CD8-positive, alpha-beta memory T cell (primary cell): ENCODE measurements around the gene CORO1C. TPM values are rescaled to one million over a fixed set of nuclear protein-coding genes. Genes with fewer than 3 reads are reported as not detected.
A peak's percentile ranks its signal among the peaks of the same experiment; 100 is the strongest.

ENCODE experiments used
- CTCF ChIA-PET: fragments of 350-600 bp; sonication (Branson Sonifier 250); formaldehyde crosslinking; loops from one replicate; lab custom pipeline; 2021; ENCODE audit warnings: antibody characterized with exemption; lab: Charles Lee
- POLR2A ChIA-PET: fragments of 350-600 bp; sonication (Branson Sonifier 250); formaldehyde crosslinking; loops from one replicate; lab custom pipeline; 2021; ENCODE audit warnings: antibody characterized with exemption; lab: Charles Lee
- DNase-seq, 5 donors: peaks; one replicate each; pipeline versions ENCODE4 v3.0.0 to v3.0.0-alpha.2; 2020 to 2022; ENCODE audit warnings: mixed read lengths in 1 of 5
- H3K27ac ChIP-seq: one replicate; pipeline ENCODE4 v1.7.0; 2013; ENCODE audit warnings: low read depth, mild to moderate bottlenecking, low read length, moderate library complexity
- H3K27me3 ChIP-seq: 2 replicates; pipeline ENCODE4 v1.7.0; 2013; ENCODE audit warnings: low read length, mild to moderate bottlenecking; ENCODE audit not compliant: insufficient read depth, poor library complexity, severe bottlenecking
- H3K36me3 ChIP-seq: 2 replicates; pipeline ENCODE4 v1.7.0; 2013; ENCODE audit warnings: mild to moderate bottlenecking, low read length, moderate library complexity; ENCODE audit not compliant: insufficient read depth
- H3K4me1 ChIP-seq: 2 replicates; pipeline ENCODE4 v1.7.0; 2013; ENCODE audit warnings: mild to moderate bottlenecking, low read length, moderate library complexity; ENCODE audit not compliant: insufficient read depth
- H3K4me3 ChIP-seq: 2 replicates; pipeline ENCODE4 v1.7.0; 2013; ENCODE audit warnings: mild to moderate bottlenecking, low read length
- H3K9me3 ChIP-seq: 2 replicates; pipeline ENCODE4 v1.7.0; 2013; ENCODE audit warnings: mild to moderate bottlenecking, low read length
- H3K27ac Mint-ChIP-seq, 8 donors: one replicate each; pipeline ENCODE4 v1.8.0; 2020 to 2021; ENCODE audit warnings: mixed read lengths in 8 of 8, mild to moderate bottlenecking in 6 of 8, inconsistent platforms in 3 of 8, moderate library complexity in 3 of 8
- H3K27me3 Mint-ChIP-seq, 2 donors: one replicate each; pipeline ENCODE4 v1.8.0; 2020 to 2021; ENCODE audit warnings: mixed read lengths in 2 of 2, mild to moderate bottlenecking in 1 of 2, moderate library complexity in 1 of 2
- H3K36me3 Mint-ChIP-seq, 3 donors: one replicate each; pipeline ENCODE4 v1.8.0; 2020 to 2021; ENCODE audit warnings: mixed read lengths in 3 of 3, inconsistent platforms in 1 of 3, mild to moderate bottlenecking in 1 of 3
- H3K4me1 Mint-ChIP-seq, 3 donors: one replicate each; pipeline ENCODE4 v1.8.0; 2020 to 2021; ENCODE audit warnings: mixed read lengths in 3 of 3, inconsistent platforms in 1 of 3, mild to moderate bottlenecking in 1 of 3
- H3K4me3 Mint-ChIP-seq, 7 donors: one replicate each; pipeline ENCODE4 v1.8.0; 2020 to 2021; ENCODE audit warnings: mixed read lengths in 7 of 7, mild to moderate bottlenecking in 6 of 7, moderate library complexity in 4 of 7, inconsistent platforms in 2 of 7
- H3K9me3 Mint-ChIP-seq, 5 donors: one replicate each; pipeline ENCODE4 v1.8.0; 2020 to 2022; ENCODE audit warnings: mixed read lengths in 5 of 5, mild to moderate bottlenecking in 3 of 5, moderate library complexity in 2 of 5, inconsistent platforms in 1 of 5
- polyA plus RNA-seq: library from polyadenylated mRNA; unstranded; fragments of 300-500 nt; fragmentation: Illumina TruSeq; gene quantifications from one replicate; pipeline ENCODE4 v1.2.3, GENCODE V29; 2021
- total RNA-seq, 2 experiments: library from RNA; stranded (reverse); gene quantifications; one replicate each; pipeline ENCODE4 v1.2.3, GENCODE V29; 2021

CORO1C gene
- total and polyA plus RNA-seq, 3 experiments from 2014 or later: 10.5 to 49.1 (median 45.8) TPM

DNA sequence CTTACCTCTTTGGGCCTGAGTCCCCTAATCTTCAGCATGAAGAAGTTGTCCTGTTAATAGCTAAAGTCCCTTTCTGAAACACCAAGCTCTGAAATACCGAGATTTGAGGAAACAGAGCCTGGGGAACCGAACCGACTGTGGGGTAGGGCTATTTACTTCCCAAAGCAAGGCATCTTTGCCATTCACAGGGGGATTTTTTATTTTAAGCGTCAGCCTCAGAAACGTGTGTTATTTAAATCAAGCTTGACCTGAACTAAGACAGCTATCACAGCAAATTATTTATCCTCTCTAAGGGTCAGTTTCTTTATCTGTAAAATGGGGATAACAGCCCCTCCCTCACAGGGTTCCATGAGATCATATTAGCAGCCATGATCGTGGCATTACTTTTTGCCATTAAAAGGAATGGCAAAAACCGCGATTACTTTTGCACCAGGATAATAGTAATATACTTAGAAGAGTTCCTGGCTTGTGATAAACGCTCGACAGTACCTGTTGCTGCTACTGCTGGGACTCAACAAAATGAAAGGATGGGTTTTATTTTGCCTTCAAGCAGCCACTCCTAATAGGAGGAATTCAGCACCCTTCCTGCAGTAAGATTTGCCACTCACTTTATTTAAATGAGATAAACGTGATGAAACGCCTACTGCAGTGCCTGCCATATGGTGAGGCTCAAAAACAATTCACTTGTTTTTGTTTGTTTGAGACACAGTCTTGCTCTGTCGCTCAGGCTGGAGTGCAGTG is 1.3 kb upstream of the CORO1C start:
- POLR2A ChIA-PET: no interaction called here
- DNase-seq: peak in 1 of 5 donors; percentile 13
- Histone ChIP-seq H3K4me3 (peak overlapping the region; percentile 99), H3K27me3 (no peaks in the 10 kb centered on the region), H3K27ac (peak overlapping the region; percentile 85), H3K9me3 (no peaks in the 10 kb centered on the region), H3K4me1 (peaks cover 11% of the 10 kb centered on the region), H3K36me3 (no peaks in the 10 kb centered on the region)
- Mint-ChIP-seq H3K27ac (peak overlapping the region; percentile 31 to 98 (median 94)), H3K36me3 (peaks cover 0 to 6% (median 0%) of the 10 kb centered on the region in 3 donors), H3K27me3 (peaks cover 0 to 2% of the 10 kb centered on the region in 2 donors), H3K4me3 (peak overlapping the region; percentile 93 to 100 (median 95)), H3K4me1 (peaks cover 21 to 30% (median 30%) of the 10 kb centered on the region in 3 donors), H3K9me3 (no peaks in the 10 kb centered on the region)
- CTCF ChIA-PET: interaction anchor here (1.0 to 1.4 kb wide), 2 partner anchors 10 to 68 kb away, joined by 4 read pairs; no protein-coding TSS in a partner anchor

DNA sequence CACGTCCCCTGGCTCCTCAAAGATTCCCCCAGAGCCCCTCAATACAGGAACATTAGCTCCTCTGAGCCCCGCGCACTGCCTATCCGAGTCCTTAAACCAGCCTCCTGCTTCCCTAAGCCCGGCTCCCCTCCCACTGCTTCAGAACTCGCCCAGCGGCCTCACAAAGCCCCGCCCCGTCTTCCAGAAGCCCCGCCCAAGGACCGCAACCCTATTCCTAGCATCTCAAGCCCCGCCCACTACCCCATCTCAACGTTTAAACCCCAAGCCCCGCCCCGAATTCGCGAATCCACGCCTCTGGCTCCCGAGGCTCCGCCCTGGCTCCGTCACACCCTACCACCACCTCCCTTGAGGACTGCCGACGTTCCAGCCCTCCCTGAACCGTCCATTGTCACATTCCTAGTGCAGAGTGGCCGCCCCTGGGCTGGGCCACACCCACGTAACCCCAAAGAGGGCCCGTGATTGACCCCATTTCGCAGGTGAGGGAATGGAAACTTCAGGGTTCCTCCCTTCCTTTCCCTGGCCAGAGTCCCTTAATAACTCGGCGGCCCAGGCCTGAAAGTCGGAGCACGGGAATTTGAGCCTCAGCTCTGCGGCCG is 646 bp upstream of the CORO1C start:
- CTCF ChIA-PET: interaction anchor here (1.0 to 1.4 kb wide), 2 partner anchors 11 to 67 kb away, joined by 4 read pairs; no protein-coding TSS in a partner anchor
- Mint-ChIP-seq H3K27me3 (peaks cover 0 to 2% of the 10 kb centered on the region in 2 donors), H3K4me3 (peak overlapping the region; percentile 93 to 100 (median 95)), H3K36me3 (peaks cover 0 to 6% (median 0%) of the 10 kb centered on the region in 3 donors), H3K27ac (peak overlapping the region; percentile 91 to 98 (median 96)), H3K4me1 (peaks cover 21 to 30% (median 30%) of the 10 kb centered on the region in 3 donors), H3K9me3 (no peaks in the 10 kb centered on the region)
- Histone ChIP-seq H3K4me3 (peak overlapping the region; percentile 99), H3K4me1 (peaks cover 11% of the 10 kb centered on the region), H3K9me3 (no peaks in the 10 kb centered on the region), H3K27me3 (no peaks in the 10 kb centered on the region), H3K36me3 (no peaks in the 10 kb centered on the region), H3K27ac (peak overlapping the region; percentile 85)
- POLR2A ChIA-PET: no interaction called here
- peak; percentile 93 to 96 (median 95) for DNase-seq

DNA sequence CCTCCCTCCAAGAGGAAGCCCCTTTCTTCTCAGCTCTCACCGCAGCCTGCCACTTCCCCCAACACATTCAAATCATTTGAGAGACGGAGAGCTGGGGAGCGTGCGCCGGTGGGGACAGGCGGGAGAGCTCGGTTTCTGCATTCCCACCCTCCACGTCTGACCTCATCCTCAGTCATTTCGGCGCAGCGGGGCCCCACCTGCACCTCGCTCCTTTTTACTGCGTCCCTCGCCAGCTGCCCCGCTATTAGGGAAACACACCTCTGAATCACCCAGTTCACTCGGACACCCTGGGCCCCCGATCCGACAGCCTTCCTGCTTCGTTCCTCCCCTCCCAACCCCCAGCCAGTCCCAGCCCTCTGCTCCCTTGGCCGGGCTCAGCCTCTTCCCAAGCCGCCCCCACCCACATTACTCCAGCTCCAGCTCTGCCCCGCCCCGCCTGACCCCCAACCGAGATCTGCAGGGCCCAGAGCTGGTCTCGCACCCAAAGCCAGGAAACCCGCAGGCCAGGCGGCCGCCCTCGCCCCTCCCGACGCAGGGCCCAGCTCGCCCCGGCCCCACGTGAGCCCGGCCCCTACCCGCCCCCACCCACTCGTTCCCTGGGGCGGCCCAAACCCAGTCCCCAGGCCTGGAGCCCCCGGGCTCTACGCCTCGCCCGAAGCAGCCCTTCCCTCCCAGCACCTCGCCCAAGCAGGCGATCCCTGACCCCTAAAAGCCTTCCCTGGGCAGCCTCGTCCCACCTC is 783 bp downstream of the CORO1C start:
- Mint-ChIP-seq H3K4me1 (peaks cover 21 to 30% (median 30%) of the 10 kb centered on the region in 3 donors), H3K4me3 (peak overlapping the region; percentile 88 to 95 (median 94)), H3K36me3 (peaks cover 0 to 6% (median 0%) of the 10 kb centered on the region in 3 donors), H3K9me3 (no peaks in the 10 kb centered on the region), H3K27ac (peak overlapping the region; percentile 29 to 97 (median 88)), H3K27me3 (peaks cover 0 to 2% of the 10 kb centered on the region in 2 donors)
- no peaks in the 10 kb centered on the region for H3K27me3 ChIP-seq
- ChIA-PET CTCF (interaction anchor here (1.0 kb wide), 1 partner anchor 66 kb away, joined by 5 read pairs; no protein-coding TSS in a partner anchor), POLR2A (interaction anchor here (1.1 kb wide), 1 partner anchor 113 kb away, joined by 6 read pairs; no protein-coding TSS in a partner anchor)
- H3K9me3 ChIP-seq: no peaks in the 10 kb centered on the region
- H3K4me1 ChIP-seq: peaks cover 11% of the 10 kb centered on the region
- H3K36me3 ChIP-seq: no peaks in the 10 kb centered on the region
- H3K4me3 ChIP-seq: peak overlapping the region; percentile 65
- H3K27ac ChIP-seq: peak overlapping the region; percentile 80
- peak; percentile 26 to 55 (median 28) for DNase-seq

DNA sequence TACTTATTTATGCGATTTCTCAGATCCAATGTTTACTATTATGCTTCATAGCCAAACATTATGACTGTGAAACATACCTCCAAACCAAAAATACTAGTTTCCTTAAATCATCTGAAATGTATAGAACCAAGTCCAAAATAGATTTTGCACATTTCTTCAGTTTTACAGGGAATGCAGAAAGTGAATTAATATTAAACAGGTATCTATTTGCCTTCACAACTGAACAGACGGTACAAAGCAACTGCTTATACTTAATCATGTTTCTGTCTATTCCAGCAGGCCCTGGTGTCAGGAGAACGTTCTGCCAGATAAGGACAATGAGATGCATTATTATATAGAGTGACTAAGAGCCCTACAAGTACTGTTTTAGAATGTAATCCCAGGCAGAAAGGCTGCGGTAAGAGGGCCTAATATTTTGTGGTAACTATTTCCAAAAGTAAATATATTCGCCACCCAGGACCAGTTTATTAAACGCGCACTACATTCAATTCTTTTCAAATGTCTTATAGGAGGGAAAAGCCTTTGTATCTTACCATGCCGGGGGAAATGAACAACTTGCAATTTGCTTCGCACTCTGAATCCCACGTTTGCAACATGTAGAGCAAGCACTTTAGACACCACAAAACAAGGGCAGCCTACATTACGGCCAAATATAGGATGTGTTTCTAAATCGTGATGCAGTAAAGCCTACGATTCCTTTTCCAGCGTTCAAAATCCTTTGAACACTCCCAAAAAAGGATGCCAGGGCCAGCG is 1.5 kb downstream of the CORO1C start:
- CTCF ChIA-PET: interaction anchor here (1.0 kb wide), 1 partner anchor 65 kb away, joined by 5 read pairs; no protein-coding TSS in a partner anchor
- POLR2A ChIA-PET: no interaction called here
- H3K27ac Mint-ChIP-seq: peak overlapping the region; percentile 53 to 97 (median 88)
- Histone ChIP-seq H3K27me3 (no peaks in the 10 kb centered on the region), H3K27ac (peak overlapping the region; percentile 80), H3K4me1 (peaks cover 11% of the 10 kb centered on the region), H3K4me3 (peak overlapping the region; percentile 65), H3K9me3 (no peaks in the 10 kb centered on the region), H3K36me3 (no peaks in the 10 kb centered on the region)
- peaks cover 0 to 6% (median 0%) of the 10 kb centered on the region in 3 donors for H3K36me3 Mint-ChIP-seq
- peaks cover 0 to 5% of the 10 kb centered on the region in 2 donors for H3K27me3 Mint-ChIP-seq
- H3K9me3 Mint-ChIP-seq: no peaks in the 10 kb centered on the region
- H3K4me1 Mint-ChIP-seq: peaks cover 27 to 34% (median 34%) of the 10 kb centered on the region in 3 donors
- no peak for DNase-seq
- H3K4me3 Mint-ChIP-seq: peak overlapping the region; percentile 84 to 95 (median 92)

DNA sequence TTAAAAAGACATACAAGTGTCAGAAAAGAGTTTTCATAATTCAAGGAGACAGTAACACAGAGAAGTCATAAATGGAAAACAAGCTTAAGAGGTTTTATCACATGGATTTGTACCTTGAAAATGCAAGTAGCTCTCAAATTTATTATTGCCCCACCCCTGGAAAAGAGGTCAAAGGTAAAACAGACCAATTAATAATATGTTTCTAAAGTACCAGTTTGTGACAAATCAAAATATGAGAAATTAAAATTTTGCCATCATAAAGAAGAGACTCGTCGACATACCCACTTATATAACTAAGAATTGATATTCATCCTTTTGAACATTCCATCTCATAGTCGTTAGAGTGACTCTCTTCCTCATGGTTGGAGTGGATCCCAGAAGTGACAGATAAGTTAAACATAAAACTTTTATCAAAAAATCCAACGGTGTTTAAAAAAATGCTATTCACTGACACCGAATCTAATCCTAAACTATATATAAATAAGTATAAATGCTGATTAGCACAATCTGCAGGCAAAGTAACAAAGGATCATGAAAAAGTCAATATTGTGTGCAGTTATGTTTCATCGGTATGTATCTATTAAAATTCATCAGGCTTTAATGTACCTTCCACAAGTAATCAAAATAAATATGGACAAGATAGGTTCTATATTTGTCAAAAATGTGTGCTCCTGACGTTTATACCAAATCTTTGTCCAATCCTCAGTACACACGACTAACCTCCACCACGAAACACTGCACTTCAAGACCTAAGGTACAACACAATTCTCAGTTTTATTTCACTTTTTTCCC is 2.3 kb downstream of the CORO1C start:
- Histone ChIP-seq H3K36me3 (no peaks in the 10 kb centered on the region), H3K27ac (peak overlapping the region; percentile 80), H3K4me1 (peaks cover 11% of the 10 kb centered on the region), H3K27me3 (no peaks in the 10 kb centered on the region), H3K9me3 (no peaks in the 10 kb centered on the region), H3K4me3 (no peak overlapping the region)
- H3K9me3 Mint-ChIP-seq: no peaks in the 10 kb centered on the region
- peaks cover 0 to 5% of the 10 kb centered on the region in 2 donors for H3K27me3 Mint-ChIP-seq
- peaks cover 0 to 6% (median 0%) of the 10 kb centered on the region in 3 donors for H3K36me3 Mint-ChIP-seq
- H3K4me1 Mint-ChIP-seq: peaks cover 32 to 42% (median 39%) of the 10 kb centered on the region in 3 donors
- peak overlapping the region in 2 of 7 donors; percentile 84 to 88 for H3K4me3 Mint-ChIP-seq
- ChIA-PET CTCF (interaction anchor here (0.8 kb wide), 1 partner anchor 93 kb away, joined by 3 read pairs; no protein-coding TSS in a partner anchor), POLR2A (no interaction called here)
- DNase-seq: no peak
- H3K27ac Mint-ChIP-seq: peak overlapping the region in 5 of 8 donors; percentile 3 to 91 (median 46)

DNA sequence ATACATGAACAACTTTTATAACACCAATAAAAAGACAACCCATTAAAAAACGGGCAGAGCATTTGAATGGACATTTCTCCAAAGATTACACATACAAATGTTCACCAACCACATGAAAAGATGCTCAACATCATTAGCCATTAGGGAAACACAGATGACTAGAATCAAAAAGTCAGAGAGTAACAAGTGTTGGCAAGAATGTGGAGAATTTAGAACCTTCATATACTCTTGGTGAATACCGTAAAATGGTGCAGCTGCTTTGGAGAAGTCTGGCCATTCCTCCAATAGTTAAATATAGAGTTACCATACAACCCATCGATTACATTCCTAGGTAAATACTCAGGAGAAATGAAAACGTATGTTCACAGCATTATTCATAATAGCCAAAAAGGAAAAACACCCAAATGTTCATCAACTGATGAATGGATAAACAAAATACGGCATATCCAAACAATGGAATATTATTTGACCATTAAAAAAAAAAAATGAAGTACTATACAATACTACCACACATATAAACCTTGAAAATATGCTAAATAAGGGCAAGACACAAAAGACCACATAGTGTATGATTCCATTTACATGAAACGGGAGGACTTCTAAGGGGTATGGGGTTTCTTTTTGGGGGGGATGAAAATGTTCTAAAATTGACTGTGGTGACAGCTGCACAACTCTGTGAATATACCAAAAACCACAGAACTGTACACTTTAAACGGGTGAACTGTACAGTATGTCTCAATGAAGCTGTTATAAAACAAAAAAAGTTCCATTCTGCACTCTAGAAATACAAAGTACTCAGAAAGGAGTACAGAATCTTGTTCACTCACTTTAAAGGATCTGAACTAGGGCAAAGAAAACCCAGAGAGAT is 3.2 kb downstream of the CORO1C start:
- Mint-ChIP-seq H3K9me3 (no peaks in the 10 kb centered on the region), H3K27ac (peak overlapping the region in 2 of 8 donors; percentile 36 to 91), H3K4me3 (peak overlapping the region in 1 of 7 donors; percentile 84), H3K4me1 (peaks cover 33 to 51% (median 42%) of the 10 kb centered on the region in 3 donors), H3K27me3 (peaks cover 0 to 5% of the 10 kb centered on the region in 2 donors), H3K36me3 (peaks cover 0 to 6% (median 0%) of the 10 kb centered on the region in 3 donors)
- ChIA-PET CTCF (interaction anchor here (0.8 kb wide), 1 partner anchor 92 kb away, joined by 3 read pairs; no protein-coding TSS in a partner anchor), POLR2A (no interaction called here)
- Histone ChIP-seq H3K27me3 (no peaks in the 10 kb centered on the region), H3K36me3 (no peaks in the 10 kb centered on the region), H3K4me3 (no peak overlapping the region), H3K4me1 (peaks cover 11% of the 10 kb centered on the region), H3K27ac (no peak overlapping the region), H3K9me3 (no peaks in the 10 kb centered on the region)
- no peak for DNase-seq
